ENCODE measurements around the gene GAREM1. TPM values are rescaled to one million over a fixed set of nuclear protein-coding genes. Genes with fewer than 3 reads are reported as not detected.

GAREM1 gene
- total RNA-seq, 4 donors from 2014 or later = 10.8 to 32.5 (median 18.3) TPM

- TF ChIP-seq, protein P1, sequence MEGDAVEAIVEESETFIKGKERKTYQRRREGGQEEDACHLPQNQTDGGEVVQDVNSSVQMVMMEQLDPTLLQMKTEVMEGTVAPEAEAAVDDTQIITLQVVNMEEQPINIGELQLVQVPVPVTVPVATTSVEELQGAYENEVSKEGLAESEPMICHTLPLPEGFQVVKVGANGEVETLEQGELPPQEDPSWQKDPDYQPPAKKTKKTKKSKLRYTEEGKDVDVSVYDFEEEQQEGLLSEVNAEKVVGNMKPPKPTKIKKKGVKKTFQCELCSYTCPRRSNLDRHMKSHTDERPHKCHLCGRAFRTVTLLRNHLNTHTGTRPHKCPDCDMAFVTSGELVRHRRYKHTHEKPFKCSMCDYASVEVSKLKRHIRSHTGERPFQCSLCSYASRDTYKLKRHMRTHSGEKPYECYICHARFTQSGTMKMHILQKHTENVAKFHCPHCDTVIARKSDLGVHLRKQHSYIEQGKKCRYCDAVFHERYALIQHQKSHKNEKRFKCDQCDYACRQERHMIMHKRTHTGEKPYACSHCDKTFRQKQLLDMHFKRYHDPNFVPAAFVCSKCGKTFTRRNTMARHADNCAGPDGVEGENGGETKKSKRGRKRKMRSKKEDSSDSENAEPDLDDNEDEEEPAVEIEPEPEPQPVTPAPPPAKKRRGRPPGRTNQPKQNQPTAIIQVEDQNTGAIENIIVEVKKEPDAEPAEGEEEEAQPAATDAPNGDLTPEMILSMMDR (IDR thresholded peaks at IDR 0.05) = no peak
- no peak for TF ChIP-seq POLR2A (IDR thresholded peaks at IDR 0.05)
- Histone ChIP-seq H3K36me3 (peaks cover 0 to 4% (median 0%) of the 10 kb centered on the region in 3 donors), H3K4me3 (no peak overlapping the region), H3K9me3 (no peaks in the 10 kb centered on the region), H3K27ac (peak overlapping the region in 3 of 4 donors; percentile 2 to 40 (median 16)), H3K4me1 (peaks cover 0 to 19% (median 6%) of the 10 kb centered on the region in 3 donors), H3K27me3 (no peaks in the 10 kb centered on the region)
- intact Hi-C loops (cut with DNase I) = no loop called here
- 65 to 77% methylated on average over 5 of the region's 5 CpGs for WGBS, 2 donors
- no peak for DNase-seq
These were observed 160.6 kb downstream of the GAREM1 start for GRCh38 chr18:32310101-32310500.

DNA sequence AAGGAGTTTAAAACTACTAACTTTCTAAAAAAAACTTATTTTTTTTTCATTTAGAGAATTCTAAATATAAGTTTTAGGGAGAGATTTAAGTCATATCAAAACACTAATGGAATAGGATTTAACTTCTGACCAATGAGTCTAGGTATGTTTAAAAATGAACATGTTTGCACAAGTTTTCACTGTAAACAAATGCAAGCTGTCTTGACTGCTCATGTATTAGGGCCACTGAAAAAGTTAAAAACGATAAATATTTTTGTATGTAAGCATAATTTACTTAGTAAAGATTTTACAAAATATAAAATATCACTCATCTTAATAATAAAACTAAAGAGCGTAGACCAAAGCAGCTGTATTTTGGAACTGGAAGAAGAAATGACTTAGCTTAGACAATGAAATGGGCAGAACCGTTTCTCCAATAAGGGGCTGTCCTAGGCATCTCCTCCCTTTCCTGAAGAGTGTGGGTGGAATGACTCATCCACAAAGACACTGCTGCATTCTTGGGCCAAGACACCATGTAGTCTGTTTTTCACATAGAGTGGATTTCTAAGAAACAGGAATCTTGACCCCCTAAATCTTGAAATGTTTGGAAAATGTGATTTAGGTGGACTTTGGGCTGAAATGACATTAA lies 162.1 kb downstream of the GAREM1 start:
- Histone ChIP-seq H3K4me1 (peaks cover 0 to 19% (median 6%) of the 10 kb centered on the region in 3 donors), H3K4me3 (no peak overlapping the region), H3K36me3 (peaks cover 0 to 4% (median 0%) of the 10 kb centered on the region in 3 donors), H3K27me3 (no peaks in the 10 kb centered on the region), H3K9me3 (no peaks in the 10 kb centered on the region), H3K27ac (peak overlapping the region; percentile 39 to 57 (median 50))
- DNase-seq = no peak
- 15 to 29% methylated on average over 3 of the region's 3 CpGs for WGBS, 2 donors
- intact Hi-C loops (cut with DNase I) = no loop called here
- no peak for TF ChIP-seq POLR2A (IDR thresholded peaks at IDR 0.05)
- TF ChIP-seq, protein P1 (IDR thresholded peaks at IDR 0.05) = no peak

DNA sequence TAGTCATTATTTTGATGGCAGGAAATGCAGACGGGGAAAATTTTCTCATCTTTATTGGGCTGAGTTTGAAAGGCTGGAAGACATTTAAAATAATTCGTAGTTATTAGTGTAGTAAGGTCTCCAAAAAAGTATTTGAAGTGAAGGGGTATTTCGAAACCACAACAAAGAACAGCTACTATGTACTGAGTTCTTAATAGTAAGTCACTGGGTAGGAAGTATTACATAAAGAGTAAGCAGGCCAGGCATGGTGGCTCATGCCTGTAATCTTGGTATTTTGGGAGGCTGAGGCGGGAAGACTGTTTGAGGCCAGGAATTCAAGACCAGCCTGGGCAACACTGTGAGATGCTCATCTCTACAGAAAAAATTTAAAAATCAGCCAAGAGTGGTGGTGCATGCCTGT lies 167.3 kb downstream of the GAREM1 start:
- no peak for TF ChIP-seq POLR2A (IDR thresholded peaks at IDR 0.05)
- TF ChIP-seq, protein P1 (IDR thresholded peaks at IDR 0.05) = no peak
- no peaks in the 10 kb centered on the region for H3K27me3 ChIP-seq

GRCh38 chr18:32302806-32303205 lies 167.9 kb downstream of the GAREM1 start:
- DNase-seq = no peak
- H3K9me3 ChIP-seq = no peaks in the 10 kb centered on the region
- H3K4me3 ChIP-seq = no peak overlapping the region
- TF ChIP-seq, protein P1 (IDR thresholded peaks at IDR 0.05) = no peak
- no peaks in the 10 kb centered on the region for H3K36me3 ChIP-seq
- H3K4me1 ChIP-seq = peaks cover 0 to 23% (median 0%) of the 10 kb centered on the region in 3 donors
- intact Hi-C loops (cut with DNase I) = no loop called here
- no peaks in the 10 kb centered on the region for H3K27me3 ChIP-seq
- 71 to 79% methylated on average over 5 of the region's 5 CpGs for WGBS, 2 donors
- peak overlapping the region in 1 of 4 donors; percentile 38 for H3K27ac ChIP-seq

More for the DNA sequence above, 167.3 kb downstream of the GAREM1 start:
- H3K9me3 ChIP-seq = no peaks in the 10 kb centered on the region
- H3K27ac ChIP-seq = no peak overlapping the region
- peaks cover 0 to 28% (median 0%) of the 10 kb centered on the region in 3 donors for H3K4me1 ChIP-seq
- 75 to 91% methylated on average over 4 of the region's 4 CpGs for WGBS, 2 donors
- no peak overlapping the region for H3K4me3 ChIP-seq
- no peak for DNase-seq
- no peaks in the 10 kb centered on the region for H3K36me3 ChIP-seq
- intact Hi-C loops (cut with DNase I) = no loop called here

DNA sequence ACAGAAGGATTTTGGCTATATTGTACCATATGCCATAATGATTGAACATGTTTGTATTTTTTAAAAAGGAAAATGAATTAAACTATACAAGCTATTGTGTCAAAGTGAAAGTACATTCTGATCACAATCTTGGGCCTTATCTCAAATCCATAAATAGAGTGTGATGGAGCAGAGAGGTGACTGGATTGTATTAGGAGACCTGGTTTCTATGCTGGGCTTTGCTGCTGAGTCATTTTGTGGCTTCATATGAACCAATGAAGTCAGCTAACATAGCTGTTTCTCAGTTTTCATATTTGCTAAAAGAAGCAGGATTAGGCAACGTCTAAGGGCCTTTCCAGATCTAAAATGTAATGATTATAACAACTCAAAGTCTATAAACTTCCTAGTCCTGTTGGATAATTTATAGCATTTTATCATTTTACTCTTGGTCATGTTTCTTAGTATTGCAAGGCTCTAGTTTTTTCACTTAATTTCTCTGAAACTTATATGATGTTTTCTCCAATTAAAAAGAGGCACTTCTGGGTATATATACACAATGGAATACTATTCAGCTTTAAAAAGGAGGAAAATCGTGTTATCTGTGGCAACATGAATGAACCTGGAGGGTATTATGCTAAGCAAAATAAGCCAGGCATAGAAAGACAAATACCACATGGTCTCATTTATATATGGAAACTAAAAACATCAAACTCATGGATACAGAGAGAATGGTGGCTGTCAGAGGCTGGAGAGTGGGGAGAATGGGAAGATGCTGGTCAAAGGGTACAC lies 168.5 kb downstream of the GAREM1 start:
- peak overlapping the region in 3 of 4 donors; percentile 17 to 51 (median 38) for H3K27ac ChIP-seq
- intact Hi-C loops (cut with DNase I) = no loop called here
- WGBS, 2 donors = 36 to 44% methylated on average over 2 of the region's 2 CpGs
- H3K4me1 ChIP-seq = peaks cover 0 to 23% (median 0%) of the 10 kb centered on the region in 3 donors
- no peak for TF ChIP-seq POLR2A (IDR thresholded peaks at IDR 0.05)
- TF ChIP-seq, protein P1 (IDR thresholded peaks at IDR 0.05) = no peak
- no peak overlapping the region for H3K4me3 ChIP-seq
- no peaks in the 10 kb centered on the region for H3K36me3 ChIP-seq
- H3K9me3 ChIP-seq = no peaks in the 10 kb centered on the region
- no peaks in the 10 kb centered on the region for H3K27me3 ChIP-seq
- no peak for DNase-seq
